Activated naive CD4-positive, alpha-beta T cell treated with anti-CD3 and anti-CD28 coated beads for 36 hours (primary cell): ENCODE data around the gene ZNF768. TPM values are rescaled to one million over a fixed set of nuclear protein-coding genes. Genes with fewer than 3 reads are reported as not detected.
"Not testable (repeated sequence)": the region's sequence is repeated elsewhere in the genome, so short reads cannot be mapped to it uniquely, and the experiment has no call there.

Experiments used
- CTCF ChIA-PET: fragments of 350-600 bp; sonication (Branson Sonifier 250); formaldehyde crosslinking; loops from one replicate; lab custom pipeline; 2021; ENCODE audit warnings: antibody characterized with exemption; lab: Charles Lee
- DNase-seq: peaks from one replicate; pipeline ENCODE4 v3.0.0-alpha.2; 2020
- H3K27ac Mint-ChIP-seq: one replicate; pipeline ENCODE4 v1.8.0; 2021; ENCODE audit warnings: mild to moderate bottlenecking, mixed read lengths
- H3K27me3 Mint-ChIP-seq: one replicate; pipeline ENCODE4 v1.8.0; 2021; ENCODE audit warnings: low read depth, mixed read lengths
- H3K36me3 Mint-ChIP-seq: one replicate; pipeline ENCODE4 v1.8.0; 2021; ENCODE audit warnings: low read depth, mixed read lengths
- H3K4me1 Mint-ChIP-seq: one replicate; pipeline ENCODE4 v1.8.0; 2021; ENCODE audit warnings: low read depth, mixed read lengths
- H3K4me3 Mint-ChIP-seq: one replicate; pipeline ENCODE4 v1.8.0; 2021; ENCODE audit warnings: mild to moderate bottlenecking, moderate library complexity, mixed read lengths
- H3K9me3 Mint-ChIP-seq: one replicate; pipeline ENCODE4 v1.8.0; 2021; ENCODE audit warnings: mixed read lengths
- intact Hi-C: fragments of 100-400 bp; cut with micrococcal nuclease; formaldehyde crosslinking; loops from one replicate; pipeline ENCODE4 v1.15.1; 2023
- total RNA-seq, 2 experiments: library from RNA; stranded (reverse); gene quantifications; one replicate each; pipeline ENCODE4 v1.2.3, GENCODE V29; 2021

Gene ZNF768
- total RNA-seq, 2 experiments from 2014 or later: 7.8 to 8.3 TPM

DNA sequence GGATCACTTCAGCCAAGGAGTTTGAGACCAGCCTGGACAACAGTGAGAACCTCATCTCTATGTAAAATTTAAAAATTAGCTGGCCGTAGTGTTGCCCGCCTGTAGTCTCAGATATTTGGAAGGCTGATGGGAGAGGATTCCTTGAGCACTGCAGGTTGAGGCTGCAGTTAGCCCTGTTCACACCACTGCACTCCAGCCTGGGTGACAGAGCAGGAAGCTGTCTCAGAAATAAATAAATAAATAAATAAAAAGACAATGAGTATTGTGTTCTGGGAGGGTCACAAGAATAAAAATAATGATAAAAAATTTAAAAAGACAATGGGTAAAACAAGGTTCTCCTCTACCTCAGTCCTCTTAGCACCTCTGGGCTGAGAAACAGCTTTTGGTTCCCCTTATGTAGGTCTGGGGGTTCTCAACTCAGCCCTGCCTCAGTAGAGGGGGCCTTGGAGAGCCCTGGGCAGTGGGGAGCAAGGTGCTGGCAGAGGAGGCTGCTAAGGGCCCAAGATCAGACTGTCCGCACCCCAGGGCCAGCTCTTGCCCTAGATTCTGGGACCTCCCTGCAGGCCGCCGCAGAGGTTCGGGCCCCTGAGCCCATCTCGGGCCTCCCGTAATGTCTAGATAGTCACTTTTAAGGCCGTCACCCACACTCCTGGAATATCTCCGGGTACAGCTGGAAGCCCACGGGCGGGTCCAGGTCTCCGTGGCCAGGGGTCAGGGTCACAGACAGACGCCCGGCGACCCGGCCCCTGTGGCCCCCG, 28.4 kb upstream of the ZNF768 start:
- Mint-ChIP-seq H3K9me3 (no peaks in the 10 kb centered on the region), H3K36me3 (peaks cover 28% of the 10 kb centered on the region), H3K27ac (no peak overlapping the region), H3K4me1 (peaks cover 52% of the 10 kb centered on the region), H3K4me3 (no peak overlapping the region), H3K27me3 (no peaks in the 10 kb centered on the region)
- DNase-seq: no peak
- CTCF ChIA-PET: interaction anchor here (1.0 to 2.2 kb wide), 2 partner anchors 19 to 75 kb away, joined by 3 to 9 read pairs; no protein-coding TSS in a partner anchor
- intact Hi-C loops: loop anchor here (5.0 to 10.0 kb wide), 3 partner anchors 82 to 370 kb away; partner anchors contain the start of genes FBXL19, ITGAL and SRCAP

DNA sequence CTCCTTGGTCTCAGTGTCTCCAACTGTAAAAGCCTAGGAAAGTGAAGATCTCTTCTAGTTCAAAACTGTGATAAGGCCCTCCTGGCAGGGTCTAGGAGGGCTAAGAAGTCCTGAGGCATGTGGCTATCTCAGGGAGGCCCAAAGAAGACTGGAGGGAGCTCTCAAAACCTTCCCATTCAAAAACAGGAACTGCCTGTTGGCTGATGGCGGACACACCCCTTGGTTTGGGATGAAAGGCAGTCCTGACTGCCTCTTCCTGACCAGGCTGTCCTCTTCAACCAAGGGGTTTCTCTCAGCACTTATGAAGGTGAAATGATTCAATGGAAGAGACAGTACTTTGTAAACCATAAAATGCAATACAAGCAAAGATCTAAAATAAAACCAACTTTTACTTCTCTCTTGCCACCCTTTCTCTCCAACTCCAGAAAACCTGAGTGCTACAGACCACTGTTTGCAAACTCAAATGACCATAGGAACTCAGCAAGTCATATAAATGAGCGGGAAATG, 27.1 kb upstream of the ZNF768 start:
- no peak overlapping the region for H3K4me3 Mint-ChIP-seq
- DNase-seq: no peak
- CTCF ChIA-PET: interaction anchor here (1.0 to 2.2 kb wide), 3 partner anchors 18 to 76 kb away, joined by 3 to 9 read pairs (median 7); no protein-coding TSS in a partner anchor
- peaks cover 28% of the 10 kb centered on the region for H3K36me3 Mint-ChIP-seq
- peaks cover 57% of the 10 kb centered on the region for H3K4me1 Mint-ChIP-seq
- H3K27me3 Mint-ChIP-seq: no peaks in the 10 kb centered on the region
- H3K9me3 Mint-ChIP-seq: no peaks in the 10 kb centered on the region
- H3K27ac Mint-ChIP-seq: peak overlapping the region; percentile 94
- intact Hi-C loops: loop anchor here (5.0 to 10.0 kb wide), 3 partner anchors 81 to 371 kb away; partner anchors contain the start of genes FBXL19, ITGAL and SRCAP

GRCh38 chr16:30552956-30553355, 26.6 kb upstream of the ZNF768 start:
- peak overlapping the region; percentile 94 for H3K27ac Mint-ChIP-seq
- CTCF ChIA-PET: interaction anchor here (2.1 to 2.2 kb wide), 2 partner anchors 17 to 45 kb away, joined by 7 to 9 read pairs; no protein-coding TSS in a partner anchor
- H3K36me3 Mint-ChIP-seq: peaks cover 28% of the 10 kb centered on the region
- H3K27me3 Mint-ChIP-seq: no peaks in the 10 kb centered on the region
- H3K9me3 Mint-ChIP-seq: no peaks in the 10 kb centered on the region
- DNase-seq: no peak
- intact Hi-C loops: loop anchor here (5.0 to 10.0 kb wide), 3 partner anchors 81 to 372 kb away; partner anchors contain the start of genes FBXL19, ITGAL and SRCAP
- peaks cover 57% of the 10 kb centered on the region for H3K4me1 Mint-ChIP-seq
- no peak overlapping the region for H3K4me3 Mint-ChIP-seq

GRCh38 chr16:30551781-30552180, 25.4 kb upstream of the ZNF768 start:
- H3K4me1 Mint-ChIP-seq: peaks cover 57% of the 10 kb centered on the region
- intact Hi-C loops: loop anchor here (1.0 to 10.0 kb wide), 5 partner anchors 16 to 373 kb away; partner anchors contain the start of genes FBXL19, ITGAL and SRCAP
- peak; percentile 74 for DNase-seq
- no peaks in the 10 kb centered on the region for H3K27me3 Mint-ChIP-seq
- CTCF ChIA-PET: interaction anchor here (0.5 to 2.1 kb wide), 6 partner anchors 11 to 714 kb away, joined by 3 to 7 read pairs (median 3); partner anchors contain the start of gene ZNF747
- peak overlapping the region; percentile 21 for H3K4me3 Mint-ChIP-seq
- H3K36me3 Mint-ChIP-seq: peaks cover 25% of the 10 kb centered on the region
- no peaks in the 10 kb centered on the region for H3K9me3 Mint-ChIP-seq
- peak overlapping the region; percentile 94 for H3K27ac Mint-ChIP-seq

DNA sequence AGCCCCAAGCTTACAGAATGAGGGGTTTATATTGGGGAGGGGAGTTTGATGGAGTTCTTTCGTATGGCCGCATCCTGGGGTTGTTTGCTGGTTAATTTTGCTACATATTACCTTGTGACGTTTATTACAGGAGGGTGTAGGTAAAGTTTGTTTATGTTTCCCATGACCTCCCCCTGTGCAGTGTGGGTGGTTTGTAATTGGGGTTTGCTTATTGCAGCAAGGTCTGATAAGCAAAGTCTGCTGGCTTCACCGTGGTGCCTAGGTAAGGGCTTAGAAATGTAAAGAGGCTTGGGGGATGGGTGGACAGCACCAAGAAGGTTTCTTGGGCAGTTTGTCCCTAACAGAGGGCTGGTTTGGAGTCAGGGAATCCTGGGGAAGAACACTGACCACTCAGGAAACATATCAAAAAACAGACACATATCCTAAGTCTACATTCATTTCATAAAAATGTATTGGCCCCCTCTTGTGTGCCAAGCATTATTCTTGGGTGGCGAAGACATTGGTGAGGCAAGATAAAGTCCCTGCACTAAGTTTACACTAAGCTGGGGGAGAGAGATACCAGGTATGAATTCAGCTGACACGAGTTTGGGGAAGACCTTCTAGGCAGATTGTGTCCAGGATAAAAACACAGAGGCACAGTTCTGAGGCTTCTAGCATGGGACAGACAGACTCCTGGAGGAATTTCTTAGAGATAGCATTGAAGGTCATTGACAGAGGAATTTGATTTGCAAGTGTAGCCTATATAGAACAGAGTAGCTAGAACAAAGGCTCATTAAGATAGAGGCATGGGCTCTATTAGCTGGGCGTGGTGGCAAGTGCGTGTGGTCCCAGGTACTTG, 22.3 kb upstream of the ZNF768 start:
- H3K27me3 Mint-ChIP-seq: no peaks in the 10 kb centered on the region
- peaks cover 7% of the 10 kb centered on the region for H3K36me3 Mint-ChIP-seq
- DNase-seq: no peak
- H3K9me3 Mint-ChIP-seq: no peaks in the 10 kb centered on the region
- H3K4me3 Mint-ChIP-seq: no peak overlapping the region
- H3K27ac Mint-ChIP-seq: no peak overlapping the region
- intact Hi-C loops: no loop called here
- peaks cover 41% of the 10 kb centered on the region for H3K4me1 Mint-ChIP-seq
- CTCF ChIA-PET: interaction anchor here (1.0 kb wide), 1 partner anchor 67 kb away, joined by 3 read pairs; no protein-coding TSS in a partner anchor

DNA sequence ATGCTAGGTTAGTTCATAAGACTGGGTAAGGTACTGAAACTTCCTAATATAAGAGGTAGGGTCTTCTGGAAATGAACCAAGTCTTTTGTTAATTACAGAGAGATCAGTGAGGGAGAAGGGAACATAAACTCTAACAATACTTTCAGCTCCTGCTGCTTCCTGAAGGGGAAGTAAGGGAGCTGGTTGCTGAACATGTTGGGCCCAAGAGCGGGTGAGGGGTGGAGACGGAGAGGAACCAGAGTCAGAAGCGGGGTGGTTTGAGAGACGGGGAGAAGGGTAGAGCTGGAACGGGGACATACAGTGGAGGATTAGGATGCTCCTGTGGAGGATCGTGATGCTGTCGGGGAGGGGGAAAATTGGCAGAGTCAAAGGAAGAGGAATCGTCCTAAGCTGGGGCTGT, 19.7 kb upstream of the ZNF768 start:
- peaks cover 16% of the 10 kb centered on the region for H3K4me1 Mint-ChIP-seq
- H3K9me3 Mint-ChIP-seq: no peaks in the 10 kb centered on the region
- DNase-seq: no peak
- H3K4me3 Mint-ChIP-seq: no peak overlapping the region
- CTCF ChIA-PET: interaction anchor here (0.6 kb wide), 1 partner anchor 177 kb away, joined by 3 read pairs; no protein-coding TSS in a partner anchor
- peak overlapping the region; percentile 3 for H3K27ac Mint-ChIP-seq
- intact Hi-C loops: no loop called here
- H3K36me3 Mint-ChIP-seq: no peaks in the 10 kb centered on the region
- H3K27me3 Mint-ChIP-seq: no peaks in the 10 kb centered on the region

- Mint-ChIP-seq H3K36me3 (peaks cover 8% of the 10 kb centered on the region), H3K4me1 (peaks cover 8% of the 10 kb centered on the region), H3K27me3 (no peaks in the 10 kb centered on the region), H3K4me3 (no peak overlapping the region), H3K9me3 (no peaks in the 10 kb centered on the region), H3K27ac (no peak overlapping the region)
- DNase-seq: no peak
- intact Hi-C loops: no loop called here
- CTCF ChIA-PET: interaction anchor here (0.5 kb wide), 1 partner anchor 86 kb away, joined by 3 read pairs; no protein-coding TSS in a partner anchor
These were observed 16.7 kb upstream of the ZNF768 start for GRCh38 chr16:30543067-30543466.

DNA sequence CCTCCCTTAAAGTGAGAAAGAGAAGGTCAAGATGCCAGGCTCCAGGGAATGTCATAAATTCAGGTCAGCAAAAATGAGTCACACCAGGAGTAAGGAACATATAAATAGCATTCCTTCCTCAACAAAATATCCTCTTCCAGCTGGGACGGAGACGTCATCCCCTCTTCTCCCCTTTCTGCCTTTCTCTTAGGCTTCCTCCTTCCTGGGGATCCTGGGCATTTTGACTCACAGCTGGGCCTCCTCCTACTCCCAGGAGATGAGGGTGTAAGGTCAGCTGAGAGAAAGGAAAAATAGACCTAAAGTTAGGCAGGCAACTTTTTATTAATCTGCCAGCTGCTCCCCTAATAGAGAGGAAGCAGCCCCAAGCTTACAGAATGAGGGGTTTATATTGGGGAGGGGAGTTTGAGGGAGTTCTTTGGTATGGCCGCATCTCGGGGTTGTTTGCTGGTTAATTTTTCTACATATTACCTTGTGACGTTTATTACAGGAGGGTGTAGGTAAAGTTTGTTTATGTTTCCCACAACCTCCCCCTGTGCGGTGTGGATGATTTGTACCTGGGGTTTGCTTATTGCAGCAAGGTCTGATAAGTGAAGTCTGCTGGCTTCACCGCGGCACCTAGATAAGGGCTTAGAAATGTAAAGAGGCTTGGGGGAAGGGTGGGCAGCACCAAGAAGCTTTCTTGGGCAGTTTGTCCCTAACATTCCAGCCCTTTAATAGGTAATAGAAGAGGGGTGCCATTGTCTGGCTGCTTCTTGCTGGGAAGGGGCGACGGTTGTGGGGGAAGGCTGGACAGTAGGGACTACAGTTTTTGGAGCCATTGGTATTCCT, 15.3 kb upstream of the ZNF768 start:
- Mint-ChIP-seq H3K4me3 (no peak overlapping the region), H3K9me3 (no peaks in the 10 kb centered on the region), H3K27ac (no peak overlapping the region), H3K4me1 (peaks cover 20% of the 10 kb centered on the region), H3K27me3 (no peaks in the 10 kb centered on the region), H3K36me3 (peaks cover 20% of the 10 kb centered on the region)
- intact Hi-C loops: no loop called here
- CTCF ChIA-PET: interaction anchor here (0.6 to 0.9 kb wide), 2 partner anchors 10 to 92 kb away, joined by 3 read pairs; no protein-coding TSS in a partner anchor
- DNase-seq: no peak

DNA sequence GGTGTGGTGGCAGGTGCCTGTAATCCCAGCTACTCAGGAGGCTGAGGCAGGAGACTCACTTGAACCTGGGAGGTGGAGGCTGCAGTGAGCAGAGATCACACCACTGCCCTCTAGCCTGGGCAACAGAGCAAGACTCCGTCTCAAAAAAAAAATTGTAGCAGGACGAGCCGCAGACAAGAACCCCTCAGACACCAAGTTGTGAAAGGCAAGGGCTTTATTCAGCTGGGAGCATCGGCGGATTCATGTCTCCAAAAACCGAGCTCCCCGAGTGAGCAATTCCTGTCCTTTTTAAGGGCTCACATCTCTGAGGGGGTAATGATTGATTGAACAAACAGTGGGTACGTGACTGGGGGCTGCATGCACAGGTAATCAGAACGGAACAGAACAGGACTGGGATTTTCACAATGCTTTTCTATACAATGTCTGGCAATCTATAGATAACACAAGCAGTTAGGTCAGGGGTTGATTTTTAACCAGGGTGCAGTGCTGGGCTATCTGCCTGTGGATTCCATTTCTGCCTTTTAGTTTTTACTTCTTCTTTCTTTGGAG, 14.6 kb upstream of the ZNF768 start:
- DNase-seq, H3K27me3 Mint-ChIP-seq, H3K27ac Mint-ChIP-seq, intact Hi-C loops, H3K9me3 Mint-ChIP-seq, H3K4me3 Mint-ChIP-seq: not testable (repeated sequence)
- Mint-ChIP-seq H3K36me3 (peaks cover 28% of the 10 kb centered on the region), H3K4me1 (peaks cover 27% of the 10 kb centered on the region)
- CTCF ChIA-PET: interaction anchor here (0.6 to 0.9 kb wide), 2 partner anchors 11 to 91 kb away, joined by 3 read pairs; no protein-coding TSS in a partner anchor

GRCh38 chr16:30539986-30540526, 13.7 kb upstream of the ZNF768 start:
- peaks cover 28% of the 10 kb centered on the region for H3K4me1 Mint-ChIP-seq
- DNase-seq, H3K27ac Mint-ChIP-seq, H3K4me3 Mint-ChIP-seq, H3K9me3 Mint-ChIP-seq, intact Hi-C loops, H3K27me3 Mint-ChIP-seq: not testable (repeated sequence)
- CTCF ChIA-PET: interaction anchor here (1.4 kb wide), 1 partner anchor 59 kb away, joined by 3 read pairs; no protein-coding TSS in a partner anchor
- H3K36me3 Mint-ChIP-seq: peaks cover 34% of the 10 kb centered on the region
